Measurements from ENCODE around the gene TSPYL4.

Gene TSPYL4

DNA sequence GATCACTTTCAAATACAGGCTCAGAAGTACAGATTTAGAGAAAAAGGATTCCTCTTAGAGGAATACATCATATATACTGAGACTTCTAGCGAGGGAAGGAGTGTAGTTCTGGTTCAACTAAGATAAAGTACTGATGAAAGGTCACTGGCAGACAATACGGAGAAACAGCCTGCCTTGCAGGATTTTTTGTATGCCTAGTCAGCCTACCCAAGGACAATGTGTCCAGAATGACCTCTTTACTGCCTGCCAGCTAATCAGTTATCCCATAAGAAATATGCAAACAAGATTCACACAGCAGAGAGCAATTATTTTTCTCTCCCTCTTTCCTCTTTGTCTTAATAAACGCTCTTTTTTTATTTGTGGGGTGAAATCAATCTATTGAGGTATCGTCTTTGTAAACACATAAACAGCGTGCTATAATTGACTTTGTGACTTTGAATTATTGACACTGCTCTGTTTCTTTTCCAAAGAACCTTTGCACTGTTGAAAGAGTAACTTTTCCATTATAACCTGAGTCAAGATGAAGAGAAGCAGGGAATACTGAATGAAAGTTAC, 1.4 kb upstream of the TSPYL4 start:
- TF ChIP-seq TAF1 (IDR thresholded peaks at IDR 0.05; ENCODE audit: borderline replicate concordance, insufficient read depth, low read length): no peak
- TF ChIP-seq POLR2AphosphoS5 (IDR thresholded peaks at IDR 0.05; ENCODE audit: low read depth, low read length): no peak
- TF ChIP-seq FOXP2 (optimal IDR thresholded peaks at IDR 0.05; ENCODE audit: borderline replicate concordance, extremely low read depth, extremely low read length, insufficient read depth): no peak
- TF ChIP-seq, protein P1, sequence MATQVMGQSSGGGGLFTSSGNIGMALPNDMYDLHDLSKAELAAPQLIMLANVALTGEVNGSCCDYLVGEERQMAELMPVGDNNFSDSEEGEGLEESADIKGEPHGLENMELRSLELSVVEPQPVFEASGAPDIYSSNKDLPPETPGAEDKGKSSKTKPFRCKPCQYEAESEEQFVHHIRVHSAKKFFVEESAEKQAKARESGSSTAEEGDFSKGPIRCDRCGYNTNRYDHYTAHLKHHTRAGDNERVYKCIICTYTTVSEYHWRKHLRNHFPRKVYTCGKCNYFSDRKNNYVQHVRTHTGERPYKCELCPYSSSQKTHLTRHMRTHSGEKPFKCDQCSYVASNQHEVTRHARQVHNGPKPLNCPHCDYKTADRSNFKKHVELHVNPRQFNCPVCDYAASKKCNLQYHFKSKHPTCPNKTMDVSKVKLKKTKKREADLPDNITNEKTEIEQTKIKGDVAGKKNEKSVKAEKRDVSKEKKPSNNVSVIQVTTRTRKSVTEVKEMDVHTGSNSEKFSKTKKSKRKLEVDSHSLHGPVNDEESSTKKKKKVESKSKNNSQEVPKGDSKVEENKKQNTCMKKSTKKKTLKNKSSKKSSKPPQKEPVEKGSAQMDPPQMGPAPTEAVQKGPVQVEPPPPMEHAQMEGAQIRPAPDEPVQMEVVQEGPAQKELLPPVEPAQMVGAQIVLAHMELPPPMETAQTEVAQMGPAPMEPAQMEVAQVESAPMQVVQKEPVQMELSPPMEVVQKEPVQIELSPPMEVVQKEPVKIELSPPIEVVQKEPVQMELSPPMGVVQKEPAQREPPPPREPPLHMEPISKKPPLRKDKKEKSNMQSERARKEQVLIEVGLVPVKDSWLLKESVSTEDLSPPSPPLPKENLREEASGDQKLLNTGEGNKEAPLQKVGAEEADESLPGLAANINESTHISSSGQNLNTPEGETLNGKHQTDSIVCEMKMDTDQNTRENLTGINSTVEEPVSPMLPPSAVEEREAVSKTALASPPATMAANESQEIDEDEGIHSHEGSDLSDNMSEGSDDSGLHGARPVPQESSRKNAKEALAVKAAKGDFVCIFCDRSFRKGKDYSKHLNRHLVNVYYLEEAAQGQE (IDR thresholded peaks at IDR 0.05; ENCODE audit: insufficient read depth in 1 of 2, low read depth in 2 of 2, low read length in 2 of 2): no peak
- no peak for TF ChIP-seq SIN3A (IDR thresholded peaks at IDR 0.05; ENCODE audit: borderline replicate concordance, insufficient read depth, low read length)

GRCh38 chr6:116254297-116255056, 602 bp upstream of the TSPYL4 start:
- no peak for TF ChIP-seq POLR2AphosphoS5 (IDR thresholded peaks at IDR 0.05; ENCODE audit: low read depth, low read length)
- TF ChIP-seq, protein P1 (IDR thresholded peaks at IDR 0.05; ENCODE audit: insufficient read depth in 1 of 2, low read depth in 2 of 2, low read length in 2 of 2): no peak
- TF ChIP-seq TAF1 (IDR thresholded peaks at IDR 0.05; ENCODE audit: borderline replicate concordance, insufficient read depth, low read length): no peak
- TF ChIP-seq SIN3A (IDR thresholded peaks at IDR 0.05; ENCODE audit: borderline replicate concordance, insufficient read depth, low read length): no peak
- TF ChIP-seq FOXP2 (optimal IDR thresholded peaks at IDR 0.05; ENCODE audit: borderline replicate concordance, extremely low read depth, extremely low read length, insufficient read depth): no peak

DNA sequence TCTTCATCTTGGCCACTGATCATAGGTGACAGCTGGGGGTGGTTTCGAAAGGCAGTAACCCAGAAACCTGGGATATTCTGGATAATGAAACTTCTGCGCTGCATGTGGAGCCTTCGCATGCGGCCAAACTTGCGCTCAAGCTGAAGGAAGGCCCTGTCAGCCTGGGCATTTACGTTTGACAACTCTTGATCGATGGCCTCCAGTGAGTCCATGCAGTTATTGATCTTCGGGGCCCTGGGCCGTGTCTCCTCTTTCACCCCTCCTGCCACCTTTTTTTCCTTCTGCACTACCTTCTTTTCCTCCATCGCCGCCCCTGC, 729 bp downstream of the TSPYL4 start:
- TF ChIP-seq FOXP2 (optimal IDR thresholded peaks at IDR 0.05; ENCODE audit: borderline replicate concordance, extremely low read depth, extremely low read length, insufficient read depth) (no peak), POLR2AphosphoS5 (IDR thresholded peaks at IDR 0.05; ENCODE audit: low read depth, low read length) (no peak), TAF1 (IDR thresholded peaks at IDR 0.05; ENCODE audit: borderline replicate concordance, insufficient read depth, low read length) (no peak), SIN3A (IDR thresholded peaks at IDR 0.05; ENCODE audit: borderline replicate concordance, insufficient read depth, low read length) (no peak)
- TF ChIP-seq, protein P1 (IDR thresholded peaks at IDR 0.05; ENCODE audit: insufficient read depth in 1 of 2, low read depth in 2 of 2, low read length in 2 of 2): no peak

- TF ChIP-seq FOXP2 (optimal IDR thresholded peaks at IDR 0.05; ENCODE audit: borderline replicate concordance, extremely low read depth, extremely low read length, insufficient read depth) (no peak), POLR2AphosphoS5 (IDR thresholded peaks at IDR 0.05; ENCODE audit: low read depth, low read length) (no peak), TAF1 (IDR thresholded peaks at IDR 0.05; ENCODE audit: borderline replicate concordance, insufficient read depth, low read length) (no peak), SIN3A (IDR thresholded peaks at IDR 0.05; ENCODE audit: borderline replicate concordance, insufficient read depth, low read length) (no peak)
- TF ChIP-seq, protein P1 (IDR thresholded peaks at IDR 0.05; ENCODE audit: insufficient read depth in 1 of 2, low read depth in 2 of 2, low read length in 2 of 2): no peak
Observed at GRCh38 chr6:116251568-116252384, 2.1 kb downstream of the TSPYL4 start.

Data from PFSK-1 (cell line).